Measurements from ENCODE around the gene LST1. TPM values are rescaled to one million over a fixed set of nuclear protein-coding genes. Genes with fewer than 3 reads are reported as not detected.
A peak's percentile ranks its signal among the peaks of the same experiment; 100 is the strongest.

Gene LST1
- total RNA-seq, 1 experiment from 2014 or later: 0.66 TPM

- no peak for TF ChIP-seq ZNF425 (CRISPR knock-in tag; conservative IDR thresholded peaks at IDR 0.05)
- TF ChIP-seq, protein P1, sequence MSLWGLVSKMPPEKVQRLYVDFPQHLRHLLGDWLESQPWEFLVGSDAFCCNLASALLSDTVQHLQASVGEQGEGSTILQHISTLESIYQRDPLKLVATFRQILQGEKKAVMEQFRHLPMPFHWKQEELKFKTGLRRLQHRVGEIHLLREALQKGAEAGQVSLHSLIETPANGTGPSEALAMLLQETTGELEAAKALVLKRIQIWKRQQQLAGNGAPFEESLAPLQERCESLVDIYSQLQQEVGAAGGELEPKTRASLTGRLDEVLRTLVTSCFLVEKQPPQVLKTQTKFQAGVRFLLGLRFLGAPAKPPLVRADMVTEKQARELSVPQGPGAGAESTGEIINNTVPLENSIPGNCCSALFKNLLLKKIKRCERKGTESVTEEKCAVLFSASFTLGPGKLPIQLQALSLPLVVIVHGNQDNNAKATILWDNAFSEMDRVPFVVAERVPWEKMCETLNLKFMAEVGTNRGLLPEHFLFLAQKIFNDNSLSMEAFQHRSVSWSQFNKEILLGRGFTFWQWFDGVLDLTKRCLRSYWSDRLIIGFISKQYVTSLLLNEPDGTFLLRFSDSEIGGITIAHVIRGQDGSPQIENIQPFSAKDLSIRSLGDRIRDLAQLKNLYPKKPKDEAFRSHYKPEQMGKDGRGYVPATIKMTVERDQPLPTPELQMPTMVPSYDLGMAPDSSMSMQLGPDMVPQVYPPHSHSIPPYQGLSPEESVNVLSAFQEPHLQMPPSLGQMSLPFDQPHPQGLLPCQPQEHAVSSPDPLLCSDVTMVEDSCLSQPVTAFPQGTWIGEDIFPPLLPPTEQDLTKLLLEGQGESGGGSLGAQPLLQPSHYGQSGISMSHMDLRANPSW (CRISPR knock-in tag; conservative IDR thresholded peaks at IDR 0.05; ENCODE audit: low read depth): no peak
- no peak for TF ChIP-seq GABPB1 (CRISPR knock-in tag; IDR thresholded peaks at IDR 0.05)
- no peak for TF ChIP-seq EMX1 (CRISPR knock-in tag; IDR thresholded peaks at IDR 0.05)
Measured at GRCh38 chr6:31545291-31545690, 40.8 kb upstream of the LST1 start (continued).

DNA sequence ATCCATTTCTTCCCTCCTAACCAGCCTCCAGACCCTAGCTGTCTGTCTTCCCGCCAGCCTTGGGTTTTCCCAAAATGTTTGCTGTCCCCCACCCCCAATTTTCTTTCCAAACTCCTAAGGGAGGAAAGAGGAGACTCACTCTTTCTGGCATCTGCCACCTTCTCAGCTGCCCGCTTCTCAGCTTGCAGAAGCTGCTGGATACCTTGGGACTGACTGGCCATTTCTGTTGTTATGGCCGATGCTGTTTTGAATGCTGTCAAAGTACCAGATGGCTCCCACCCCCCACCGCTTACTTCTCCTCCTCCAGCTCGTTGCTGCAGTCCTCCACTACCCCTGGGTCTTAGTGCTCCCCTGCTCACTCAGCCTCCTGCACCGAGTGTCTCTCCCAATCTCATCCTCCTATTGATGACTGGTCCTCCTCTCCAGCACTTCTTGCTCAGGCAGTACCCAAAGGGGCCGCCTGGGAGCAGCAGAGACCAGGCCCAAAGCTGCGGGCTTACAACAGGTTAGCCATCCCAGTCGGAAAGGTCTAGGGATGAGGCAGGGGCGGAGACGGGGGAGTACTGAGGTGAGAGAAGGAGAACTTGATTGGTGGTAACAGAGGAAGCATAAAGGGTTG lies 39.6 kb upstream of the LST1 start, which contains the start of gene ATP6V1G2:
Gene ATP6V1G2 (minus strand): TSS at position 270 of the 619 bp plus-strand sequence. CDS start 49 bp downstream, at position 221.
- Mint-ChIP-seq H3K36me3 (peaks cover 18% of the 10 kb centered on the region), H3K9me3 (no peaks in the 10 kb centered on the region), H3K27me3 (ENCODE audit: low read depth) (no peaks in the 10 kb centered on the region), H3K4me1 (peaks cover 22% of the 10 kb centered on the region), H3K27ac (peak within 1 kb of the TSS; percentile 98), H3K4me3 (peak within 1 kb of the TSS; percentile 82)
- peak; percentile 80 for ATAC-seq
- CTCF ChIA-PET: interaction anchor here (0.6 to 7.2 kb wide), 40 partner anchors 9 to 406 kb away, joined by 3 to 319 read pairs (median 4); partner anchors contain the start of genes AIF1, C6orf47, GPANK1 and LSM2
- DNase-seq (ENCODE audit: low spot score): peak; percentile 99
- POLR2A ChIA-PET: interaction anchor here (0.5 to 2.0 kb wide), 17 partner anchors 17 to 1425 kb away, joined by 3 to 13 read pairs (median 4); partner anchors contain the start of genes BAG6, GPANK1, MCCD1 and MICB
- TF ChIP-seq, protein P2, sequence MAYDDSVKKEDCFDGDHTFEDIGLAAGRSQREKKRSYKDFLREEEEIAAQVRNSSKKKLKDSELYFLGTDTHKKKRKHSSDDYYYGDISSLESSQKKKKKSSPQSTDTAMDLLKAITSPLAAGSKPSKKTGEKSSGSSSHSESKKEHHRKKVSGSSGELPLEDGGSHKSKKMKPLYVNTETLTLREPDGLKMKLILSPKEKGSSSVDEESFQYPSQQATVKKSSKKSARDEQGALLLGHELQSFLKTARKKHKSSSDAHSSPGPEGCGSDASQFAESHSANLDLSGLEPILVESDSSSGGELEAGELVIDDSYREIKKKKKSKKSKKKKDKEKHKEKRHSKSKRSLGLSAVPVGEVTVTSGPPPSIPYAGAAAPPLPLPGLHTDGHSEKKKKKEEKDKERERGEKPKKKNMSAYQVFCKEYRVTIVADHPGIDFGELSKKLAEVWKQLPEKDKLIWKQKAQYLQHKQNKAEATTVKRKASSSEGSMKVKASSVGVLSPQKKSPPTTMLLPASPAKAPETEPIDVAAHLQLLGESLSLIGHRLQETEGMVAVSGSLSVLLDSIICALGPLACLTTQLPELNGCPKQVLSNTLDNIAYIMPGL (CRISPR knock-in tag; IDR thresholded peaks at IDR 0.05): peak; percentile 56; the same call in 1 of the 2 replicates
- TF ChIP-seq, protein P1 (CRISPR knock-in tag; conservative IDR thresholded peaks at IDR 0.05; ENCODE audit: low read depth): no peak
- TF ChIP-seq SP1 (CRISPR knock-in tag; conservative IDR thresholded peaks at IDR 0.05): peak; percentile 77
- peak; percentile 76 for TF ChIP-seq FOXK1 (CRISPR knock-in tag; IDR thresholded peaks at IDR 0.05)
- TF ChIP-seq ZNF263 (CRISPR knock-in tag; IDR thresholded peaks at IDR 0.05; ENCODE audit: low read depth): peak; percentile 98
- TF ChIP-seq, protein P3, sequence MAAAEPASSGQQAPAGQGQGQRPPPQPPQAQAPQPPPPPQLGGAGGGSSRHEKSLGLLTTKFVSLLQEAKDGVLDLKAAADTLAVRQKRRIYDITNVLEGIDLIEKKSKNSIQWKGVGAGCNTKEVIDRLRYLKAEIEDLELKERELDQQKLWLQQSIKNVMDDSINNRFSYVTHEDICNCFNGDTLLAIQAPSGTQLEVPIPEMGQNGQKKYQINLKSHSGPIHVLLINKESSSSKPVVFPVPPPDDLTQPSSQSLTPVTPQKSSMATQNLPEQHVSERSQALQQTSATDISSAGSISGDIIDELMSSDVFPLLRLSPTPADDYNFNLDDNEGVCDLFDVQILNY (CRISPR knock-in tag; IDR thresholded peaks at IDR 0.05): peak; percentile 33; the same call in 1 of the 2 replicates
- TF ChIP-seq RORB (CRISPR knock-in tag; IDR thresholded peaks at IDR 0.05): no peak
- TF ChIP-seq, protein P4, sequence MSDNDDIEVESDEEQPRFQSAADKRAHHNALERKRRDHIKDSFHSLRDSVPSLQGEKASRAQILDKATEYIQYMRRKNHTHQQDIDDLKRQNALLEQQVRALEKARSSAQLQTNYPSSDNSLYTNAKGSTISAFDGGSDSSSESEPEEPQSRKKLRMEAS (CRISPR knock-in tag; IDR thresholded peaks at IDR 0.05): peak; percentile 66; the same call in 1 of the 2 replicates
- TF ChIP-seq ZMAT4 (CRISPR knock-in tag; IDR thresholded peaks at IDR 0.05): no peak
- TF ChIP-seq, protein P5, sequence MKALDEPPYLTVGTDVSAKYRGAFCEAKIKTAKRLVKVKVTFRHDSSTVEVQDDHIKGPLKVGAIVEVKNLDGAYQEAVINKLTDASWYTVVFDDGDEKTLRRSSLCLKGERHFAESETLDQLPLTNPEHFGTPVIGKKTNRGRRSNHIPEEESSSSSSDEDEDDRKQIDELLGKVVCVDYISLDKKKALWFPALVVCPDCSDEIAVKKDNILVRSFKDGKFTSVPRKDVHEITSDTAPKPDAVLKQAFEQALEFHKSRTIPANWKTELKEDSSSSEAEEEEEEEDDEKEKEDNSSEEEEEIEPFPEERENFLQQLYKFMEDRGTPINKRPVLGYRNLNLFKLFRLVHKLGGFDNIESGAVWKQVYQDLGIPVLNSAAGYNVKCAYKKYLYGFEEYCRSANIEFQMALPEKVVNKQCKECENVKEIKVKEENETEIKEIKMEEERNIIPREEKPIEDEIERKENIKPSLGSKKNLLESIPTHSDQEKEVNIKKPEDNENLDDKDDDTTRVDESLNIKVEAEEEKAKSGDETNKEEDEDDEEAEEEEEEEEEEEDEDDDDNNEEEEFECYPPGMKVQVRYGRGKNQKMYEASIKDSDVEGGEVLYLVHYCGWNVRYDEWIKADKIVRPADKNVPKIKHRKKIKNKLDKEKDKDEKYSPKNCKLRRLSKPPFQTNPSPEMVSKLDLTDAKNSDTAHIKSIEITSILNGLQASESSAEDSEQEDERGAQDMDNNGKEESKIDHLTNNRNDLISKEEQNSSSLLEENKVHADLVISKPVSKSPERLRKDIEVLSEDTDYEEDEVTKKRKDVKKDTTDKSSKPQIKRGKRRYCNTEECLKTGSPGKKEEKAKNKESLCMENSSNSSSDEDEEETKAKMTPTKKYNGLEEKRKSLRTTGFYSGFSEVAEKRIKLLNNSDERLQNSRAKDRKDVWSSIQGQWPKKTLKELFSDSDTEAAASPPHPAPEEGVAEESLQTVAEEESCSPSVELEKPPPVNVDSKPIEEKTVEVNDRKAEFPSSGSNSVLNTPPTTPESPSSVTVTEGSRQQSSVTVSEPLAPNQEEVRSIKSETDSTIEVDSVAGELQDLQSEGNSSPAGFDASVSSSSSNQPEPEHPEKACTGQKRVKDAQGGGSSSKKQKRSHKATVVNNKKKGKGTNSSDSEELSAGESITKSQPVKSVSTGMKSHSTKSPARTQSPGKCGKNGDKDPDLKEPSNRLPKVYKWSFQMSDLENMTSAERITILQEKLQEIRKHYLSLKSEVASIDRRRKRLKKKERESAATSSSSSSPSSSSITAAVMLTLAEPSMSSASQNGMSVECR (CRISPR knock-in tag; IDR thresholded peaks at IDR 0.05; ENCODE audit: borderline replicate concordance): peak; percentile 55; the same call in 1 of the 2 replicates
- TF ChIP-seq GABPB1 (CRISPR knock-in tag; IDR thresholded peaks at IDR 0.05): peak; percentile 55; the same call in 1 of the 2 replicates
- peak; percentile 39; the same call in 1 of the 2 replicates for TF ChIP-seq TEAD1 (CRISPR knock-in tag; IDR thresholded peaks at IDR 0.05)
- TF ChIP-seq MYBL2 (CRISPR knock-in tag; IDR thresholded peaks at IDR 0.05): 0 out of 2 replicates have a peak, but pooled peaks have one; percentile 32
- TF ChIP-seq NFE2L1 (CRISPR knock-in tag; IDR thresholded peaks at IDR 0.05): 0 out of 2 replicates have a peak, but pooled peaks have one; percentile 34

Measured in WTC11 (cell line).